Caki2 (cell line): ENCODE results near the gene CROCC2. TPM values are rescaled to one million over a fixed set of nuclear protein-coding genes. Genes with fewer than 3 reads are reported as not detected.

Source experiments
- DNase-seq: peaks from one replicate; pipeline ENCODE4 v3.0.0-alpha.2; 2015; ENCODE audit warnings: low read depth
- in situ Hi-C: cut with HindIII; loops from 2 replicates; pipeline ENCODE4 v1.10.0; 2016; ENCODE audit warnings: low sequenced_read_pairs, low pct_unique_long_range_greater_than_20kb, mixed read lengths
- total RNA-seq: library from RNA; depleted of rRNA; stranded (reverse); fragments of >200 nt; shearing (Covaris generic); gene quantifications from 2 replicates; pipeline ENCODE4 v1.2.3, GENCODE V29; 2014; ENCODE audit warnings: low replicate concordance

CROCC2 gene
- total RNA-seq, 1 experiment from 2014 or later, result not detected

- no peak for DNase-seq
- in situ Hi-C loops, result no loop called here
Measured at GRCh38 chr2:240888130-240888889, 17.8 kb upstream of the CROCC2 start.

GRCh38 chr2:240888890-240889573 lies 17.1 kb upstream of the CROCC2 start:
- no peak for DNase-seq
- in situ Hi-C loops, result no loop called here

GRCh38 chr2:240889601-240890560 lies 16.3 kb upstream of the CROCC2 start:
- DNase-seq, result no peak
- in situ Hi-C loops, result no loop called here

GRCh38 chr2:240890691-240891090 lies 15.4 kb upstream of the CROCC2 start:
- in situ Hi-C loops, result no loop called here

GRCh38 chr2:240891492-240892340 lies 14.4 kb upstream of the CROCC2 start:
- in situ Hi-C loops, result no loop called here
- DNase-seq, result no peak

More at GRCh38 chr2:240890691-240891090, 15.4 kb upstream of the CROCC2 start:
- no peak for DNase-seq

- in situ Hi-C loops, result no loop called here
- no peak for DNase-seq
Measured at GRCh38 chr2:240892356-240892755, 13.8 kb upstream of the CROCC2 start.

GRCh38 chr2:240892925-240893324 lies 13.2 kb upstream of the CROCC2 start:
- no peak for DNase-seq
- in situ Hi-C loops, result no loop called here

GRCh38 chr2:240893363-240893844 lies 12.7 kb upstream of the CROCC2 start:
- in situ Hi-C loops, result no loop called here
- no peak for DNase-seq

- no peak for DNase-seq
- in situ Hi-C loops, result no loop called here
Measured at GRCh38 chr2:240894006-240894405, 12.1 kb upstream of the CROCC2 start.

- DNase-seq, result no peak
- in situ Hi-C loops, result no loop called here
Measured at GRCh38 chr2:240894836-240895558, 11.1 kb upstream of the CROCC2 start.

- in situ Hi-C loops, result no loop called here
- no peak for DNase-seq
Measured at GRCh38 chr2:240895656-240896388, 10.3 kb upstream of the CROCC2 start, which contains the start of gene MAB21L4. TSS of gene MAB21L4 (minus strand) at chr2:240896156. CDS start at chr2:240895997, 159 bp downstream.

GRCh38 chr2:240896394-240896793 lies 9.7 kb upstream of the CROCC2 start:
- in situ Hi-C loops, result no loop called here
- no peak for DNase-seq

GRCh38 chr2:240896871-240897692 lies 9.1 kb upstream of the CROCC2 start:
- no peak for DNase-seq
- in situ Hi-C loops, result no loop called here

GRCh38 chr2:240898108-240898730 lies 7.9 kb upstream of the CROCC2 start:
- no peak for DNase-seq
- in situ Hi-C loops, result no loop called here

GRCh38 chr2:240898731-240899467 lies 7.2 kb upstream of the CROCC2 start:
- DNase-seq, result no peak
- in situ Hi-C loops, result no loop called here
